ENCODE measurements around the gene ARHGEF10L.
A peak's percentile ranks its signal among the peaks of the same experiment; 100 is the strongest.

The ARHGEF10L gene

GRCh38 chr1:17573518-17574041 lies 34.1 kb downstream of the ARHGEF10L start:
- Mint-ChIP-seq H3K4me3 (peak overlapping the region; percentile 70), H3K27ac (peak overlapping the region; percentile 79), H3K4me1 (peaks cover 91% of the 10 kb centered on the region), H3K9me3 (no peaks in the 10 kb centered on the region), H3K27me3 (ENCODE audit: low read depth, poor library complexity) (peaks cover 7% of the 10 kb centered on the region), H3K36me3 (ENCODE audit: low read depth) (no peaks in the 10 kb centered on the region)
- DNase-seq, result peak; percentile 66
- TF ChIP-seq CTCF (IDR thresholded peaks at IDR 0.05), result no peak

- H3K27ac Mint-ChIP-seq, result peak overlapping the region; percentile 50
- no peak for TF ChIP-seq CTCF (IDR thresholded peaks at IDR 0.05)
- H3K4me1 Mint-ChIP-seq, result peaks cover 91% of the 10 kb centered on the region
- H3K36me3 Mint-ChIP-seq (ENCODE audit: low read depth), result no peaks in the 10 kb centered on the region
- peaks cover 7% of the 10 kb centered on the region for H3K27me3 Mint-ChIP-seq (ENCODE audit: low read depth, poor library complexity)
- no peaks in the 10 kb centered on the region for H3K9me3 Mint-ChIP-seq
- peak overlapping the region; percentile 52 for H3K4me3 Mint-ChIP-seq
- no peak for DNase-seq
Measured at GRCh38 chr1:17574516-17574915, 35.0 kb downstream of the ARHGEF10L start.

GRCh38 chr1:17575797-17576518 lies 36.5 kb downstream of the ARHGEF10L start:
- Mint-ChIP-seq H3K27ac (peak overlapping the region; percentile 85), H3K9me3 (no peaks in the 10 kb centered on the region), H3K27me3 (ENCODE audit: low read depth, poor library complexity) (peaks cover 4% of the 10 kb centered on the region), H3K36me3 (ENCODE audit: low read depth) (no peaks in the 10 kb centered on the region), H3K4me1 (peaks cover 91% of the 10 kb centered on the region), H3K4me3 (peak overlapping the region; percentile 67)
- no peak for DNase-seq
- TF ChIP-seq CTCF (IDR thresholded peaks at IDR 0.05), result no peak

- no peak for DNase-seq
- TF ChIP-seq CTCF (IDR thresholded peaks at IDR 0.05), result no peak
- H3K27me3 Mint-ChIP-seq (ENCODE audit: low read depth, poor library complexity), result peaks cover 4% of the 10 kb centered on the region
- H3K27ac Mint-ChIP-seq, result peak overlapping the region; percentile 85
- no peaks in the 10 kb centered on the region for H3K36me3 Mint-ChIP-seq (ENCODE audit: low read depth)
- no peaks in the 10 kb centered on the region for H3K9me3 Mint-ChIP-seq
- peaks cover 91% of the 10 kb centered on the region for H3K4me1 Mint-ChIP-seq
- peak overlapping the region; percentile 67 for H3K4me3 Mint-ChIP-seq
Measured at GRCh38 chr1:17576519-17576853, 37.0 kb downstream of the ARHGEF10L start.

- Mint-ChIP-seq H3K9me3 (no peaks in the 10 kb centered on the region), H3K27ac (no peak overlapping the region), H3K36me3 (ENCODE audit: low read depth) (no peaks in the 10 kb centered on the region), H3K4me1 (peaks cover 90% of the 10 kb centered on the region), H3K4me3 (no peak overlapping the region), H3K27me3 (ENCODE audit: low read depth, poor library complexity) (no peaks in the 10 kb centered on the region)
- DNase-seq, result no peak
- no peak for TF ChIP-seq CTCF (IDR thresholded peaks at IDR 0.05)
Measured at GRCh38 chr1:17577907-17578297, 38.4 kb downstream of the ARHGEF10L start.

Data from nephron progenitor cell (in vitro differentiated cells).